OCI-LY7 (cell line): ENCODE results near the gene RAB1B. TPM values are rescaled to one million over a fixed set of nuclear protein-coding genes. Genes with fewer than 3 reads are reported as not detected.

Source experiments
- BruUV-seq: library from RNA; stranded (reverse); fragments of 400-500 nt; replicated peaks from 2 replicates; lab custom pipeline; 2021; lab: Mats Ljungman, UMichigan
- CTCF ChIA-PET: fragments of 300-600 bp; sonication (Branson Sonifier 250); formaldehyde crosslinking; loops from one replicate; lab custom pipeline; 2022; ENCODE audit warnings: antibody characterized with exemption; ENCODE audit not compliant: unreplicated experiment; lab: Charles Lee
- POLR2A ChIA-PET: fragments of 300-600 bp; sonication (Branson Sonifier 250); formaldehyde crosslinking; loops from one replicate; lab custom pipeline; 2022; ENCODE audit warnings: antibody characterized with exemption; lab: Charles Lee
- DNase-seq: peaks from one replicate; pipeline ENCODE4 v3.0.0-alpha.2; 2015; ENCODE audit warnings: low spot score
- H2AFZ ChIP-seq: fragments of 200-600 bp; sonication (generic), shearing (Covaris generic); 2 replicates; pipeline ENCODE4 v1.6.1; 2014; ENCODE audit warnings: mild to moderate bottlenecking, antibody characterized with exemption, low read length, moderate library complexity
- H3K27ac ChIP-seq: fragments of 200-600 bp; sonication (generic); 2 replicates; pipeline ENCODE4 v1.5.1; 2014; ENCODE audit warnings: mixed run types, low read depth, mild to moderate bottlenecking, moderate library complexity, low read length, inconsistent platforms; ENCODE audit not compliant: poor library complexity, severe bottlenecking
- H3K36me3 ChIP-seq: fragments of 200-600 bp; sonication (generic); 2 replicates; pipeline ENCODE4 v1.6.1; 2014; ENCODE audit warnings: mild to moderate bottlenecking, antibody characterized with exemption, low read length, moderate library complexity, mixed read lengths; ENCODE audit not compliant: insufficient read depth
- H3K4me1 ChIP-seq: fragments of 200-600 bp; sonication (generic); 2 replicates; pipeline ENCODE4 v1.5.1; 2014; ENCODE audit warnings: mild to moderate bottlenecking, low read length; ENCODE audit not compliant: insufficient read depth, poor library complexity, severe bottlenecking
- H3K4me2 ChIP-seq: fragments of 200-600 bp; sonication (generic); 2 replicates; pipeline ENCODE4 v1.6.1; 2014; ENCODE audit warnings: mild to moderate bottlenecking, low read length
- H3K4me3 ChIP-seq: fragments of 200-600 bp; sonication (generic); 2 replicates; pipeline ENCODE4 v1.5.1; 2014; ENCODE audit warnings: mild to moderate bottlenecking, low read depth, low read length; ENCODE audit not compliant: poor library complexity, severe bottlenecking
- H3K79me2 ChIP-seq: fragments of 200-600 bp; sonication (generic); 2 replicates; pipeline ENCODE4 v1.6.1; 2016; ENCODE audit warnings: low read depth, mild to moderate bottlenecking, low read length, moderate library complexity, mixed read lengths; ENCODE audit not compliant: insufficient read depth
- H3K9me2 ChIP-seq: fragments of 200-600 bp; sonication (generic); 2 replicates; pipeline ENCODE4 v1.6.1; 2016; ENCODE audit warnings: mild to moderate bottlenecking, low read length, mixed read lengths; ENCODE audit not compliant: insufficient read depth
- H3K9me3 ChIP-seq: fragments of 200-600 bp; sonication (generic); 2 replicates; pipeline ENCODE4 v1.6.1; 2014; ENCODE audit warnings: mild to moderate bottlenecking, mixed run types, low read length, mixed read lengths
- H4K20me1 ChIP-seq: fragments of 200-600 bp; sonication (generic); 2 replicates; pipeline ENCODE4 v1.6.1; 2014; ENCODE audit warnings: mild to moderate bottlenecking, antibody characterized with exemption, low read length, moderate library complexity, mixed read lengths; ENCODE audit not compliant: insufficient read depth
- EZH2phosphoT487 ChIP-seq: fragments of 200-600 bp; sonication (generic); IDR thresholded peaks from 2 replicates; pipeline ENCODE4 v1.6.1; 2018; ENCODE audit warnings: low read depth, borderline replicate concordance, mild to moderate bottlenecking, mixed run types, antibody characterized with exemption, low read length, moderate library complexity, mixed read lengths
- intact Hi-C: fragments of 100-400 bp; cut with micrococcal nuclease; formaldehyde crosslinking; loops from one replicate; pipeline ENCODE4 v1.10.0; 2022; ENCODE audit not compliant: unreplicated experiment
- total RNA-seq, 2 experiments: library from RNA; depleted of rRNA in 1 of 2; stranded (reverse); fragments of >200 nt in 1 of 2; shearing (Covaris generic) in 1 of 2; gene quantifications; 2 replicates each; pipeline ENCODE4 v1.2.3, GENCODE V29; 2014 to 2022
- TF ChIP-seq, protein P1 (sequence below): fragments of 200-600 bp; sonication (generic); conservative IDR thresholded peaks from 2 replicates; pipeline ENCODE4 v1.5.1; 2014; ENCODE audit warnings: mild to moderate bottlenecking, antibody characterized with exemption, low read length, moderate library complexity, mixed read lengths

RAB1B gene
- total RNA-seq, 2 experiments from 2014 or later: 77.7 to 81.8 TPM

DNA sequence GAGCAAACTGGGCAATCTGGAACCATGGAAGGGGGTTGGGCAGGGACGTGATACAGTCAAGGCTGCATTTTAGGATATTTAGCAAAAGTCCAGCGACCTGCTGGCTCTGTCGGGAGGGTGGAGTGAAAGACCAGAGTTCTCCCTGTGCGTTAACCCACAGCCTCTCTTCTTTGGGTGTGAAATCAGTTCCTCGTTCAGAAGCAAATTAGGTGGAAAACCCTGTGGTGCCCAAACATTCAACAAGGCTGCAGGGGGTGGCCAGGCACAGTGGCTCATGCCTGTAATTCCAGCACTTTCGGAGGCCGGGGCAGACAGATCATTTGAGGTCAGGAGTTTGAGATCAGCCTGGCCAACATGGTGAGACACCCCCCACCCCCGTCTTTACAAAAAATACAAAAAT, 29.2 kb downstream of the RAB1B start:
- intact Hi-C loops: no loop called here

DNA sequence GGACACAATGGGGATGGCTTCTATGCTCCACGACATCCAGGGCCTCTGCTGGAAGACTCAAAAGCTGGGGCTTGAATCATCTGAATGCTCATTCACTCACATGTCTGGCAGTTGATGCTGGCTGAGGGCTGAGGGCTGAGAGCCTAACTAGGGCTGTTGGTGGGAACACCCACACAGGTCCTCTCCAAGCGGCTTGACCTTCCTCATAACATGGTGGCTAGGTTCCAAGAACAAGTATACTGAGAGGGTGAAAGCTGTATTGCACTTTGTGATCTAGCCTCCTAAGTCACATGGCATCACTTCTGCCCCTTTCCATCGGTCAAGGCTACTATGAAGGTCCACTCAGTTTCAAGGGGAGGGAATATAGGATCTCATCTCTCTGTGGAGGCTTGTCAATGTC, 30.7 kb downstream of the RAB1B start:
- no peaks in the 10 kb centered on the region for H3K9me3 ChIP-seq
- ChIA-PET POLR2A (no interaction called here), CTCF (interaction anchor here (0.6 kb wide), 1 partner anchor 12 kb away, joined by 3 read pairs; no protein-coding TSS in a partner anchor)
- no peak overlapping the region for H3K27ac ChIP-seq
- H3K36me3 ChIP-seq: no peaks in the 10 kb centered on the region
- no peaks in the 10 kb centered on the region for H3K4me1 ChIP-seq
- BruUV-seq: no TSS peak
- intact Hi-C loops: no loop called here
- no peaks in the 10 kb centered on the region for H3K9me2 ChIP-seq
- TF ChIP-seq, protein P1, sequence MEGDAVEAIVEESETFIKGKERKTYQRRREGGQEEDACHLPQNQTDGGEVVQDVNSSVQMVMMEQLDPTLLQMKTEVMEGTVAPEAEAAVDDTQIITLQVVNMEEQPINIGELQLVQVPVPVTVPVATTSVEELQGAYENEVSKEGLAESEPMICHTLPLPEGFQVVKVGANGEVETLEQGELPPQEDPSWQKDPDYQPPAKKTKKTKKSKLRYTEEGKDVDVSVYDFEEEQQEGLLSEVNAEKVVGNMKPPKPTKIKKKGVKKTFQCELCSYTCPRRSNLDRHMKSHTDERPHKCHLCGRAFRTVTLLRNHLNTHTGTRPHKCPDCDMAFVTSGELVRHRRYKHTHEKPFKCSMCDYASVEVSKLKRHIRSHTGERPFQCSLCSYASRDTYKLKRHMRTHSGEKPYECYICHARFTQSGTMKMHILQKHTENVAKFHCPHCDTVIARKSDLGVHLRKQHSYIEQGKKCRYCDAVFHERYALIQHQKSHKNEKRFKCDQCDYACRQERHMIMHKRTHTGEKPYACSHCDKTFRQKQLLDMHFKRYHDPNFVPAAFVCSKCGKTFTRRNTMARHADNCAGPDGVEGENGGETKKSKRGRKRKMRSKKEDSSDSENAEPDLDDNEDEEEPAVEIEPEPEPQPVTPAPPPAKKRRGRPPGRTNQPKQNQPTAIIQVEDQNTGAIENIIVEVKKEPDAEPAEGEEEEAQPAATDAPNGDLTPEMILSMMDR: no peak
- no peak for TF ChIP-seq EZH2phosphoT487
- no peak overlapping the region for H3K4me2 ChIP-seq
- no peak overlapping the region for H3K4me3 ChIP-seq
- H3K79me2 ChIP-seq: no peaks in the 10 kb centered on the region
- no peaks in the 10 kb centered on the region for H4K20me1 ChIP-seq
- H2AFZ ChIP-seq: no peak overlapping the region
- DNase-seq: no peak

More for the DNA sequence above, 29.2 kb downstream of the RAB1B start:
- DNase-seq: no peak
- no peaks in the 10 kb centered on the region for H4K20me1 ChIP-seq
- H3K9me3 ChIP-seq: no peaks in the 10 kb centered on the region
- no peaks in the 10 kb centered on the region for H3K4me1 ChIP-seq
- ChIA-PET POLR2A (interaction anchor here (1.7 kb wide), 1 partner anchor 9 kb away, joined by 5 read pairs; the partner anchor contains the start of gene YIF1A), CTCF (no interaction called here)
- TF ChIP-seq, protein P1: no peak
- no peak for TF ChIP-seq EZH2phosphoT487
- H3K36me3 ChIP-seq: no peaks in the 10 kb centered on the region
- BruUV-seq: no TSS peak
- H3K79me2 ChIP-seq: no peaks in the 10 kb centered on the region
- H3K4me3 ChIP-seq: no peak overlapping the region
- no peak overlapping the region for H3K4me2 ChIP-seq
- H3K27ac ChIP-seq: no peak overlapping the region
- H2AFZ ChIP-seq: no peak overlapping the region
- H3K9me2 ChIP-seq: no peaks in the 10 kb centered on the region

DNA sequence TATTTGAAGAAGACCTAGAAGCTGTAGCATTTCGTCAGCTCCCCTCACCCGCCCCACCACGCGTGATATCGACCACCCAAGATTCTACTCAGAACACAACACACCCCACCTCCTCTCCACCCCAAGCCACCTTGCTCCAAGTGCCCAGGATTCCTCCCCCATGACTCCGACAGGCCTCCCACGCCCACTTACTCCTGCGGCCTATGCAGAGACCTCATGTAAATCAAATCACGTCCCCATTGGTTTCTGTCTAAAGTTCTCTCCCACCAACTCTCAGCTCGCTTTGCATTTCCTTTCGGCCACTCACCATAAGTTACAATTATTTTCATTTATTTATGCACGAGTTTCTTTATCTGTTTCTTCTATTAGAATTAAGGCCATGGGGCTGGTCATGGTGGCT, 34.2 kb downstream of the RAB1B start:
- TF ChIP-seq EZH2phosphoT487: no peak
- TF ChIP-seq, protein P1: no peak
- Histone ChIP-seq H3K79me2 (no peaks in the 10 kb centered on the region), H4K20me1 (no peaks in the 10 kb centered on the region), H3K4me2 (no peak overlapping the region), H3K4me1 (no peaks in the 10 kb centered on the region), H3K27ac (no peak overlapping the region), H3K9me3 (no peaks in the 10 kb centered on the region), H3K4me3 (no peak overlapping the region), H3K9me2 (no peaks in the 10 kb centered on the region), H2AFZ (no peak overlapping the region), H3K36me3 (no peaks in the 10 kb centered on the region)
- no peak for DNase-seq
- POLR2A ChIA-PET: interaction anchor here (1.2 kb wide), 1 partner anchor 9 kb away, joined by 5 read pairs; no protein-coding TSS in a partner anchor
- CTCF ChIA-PET: no interaction called here
- intact Hi-C loops: no loop called here
- no TSS peak for BruUV-seq
